ENCODE data around the gene PRKAG2.

PRKAG2 gene

DNA sequence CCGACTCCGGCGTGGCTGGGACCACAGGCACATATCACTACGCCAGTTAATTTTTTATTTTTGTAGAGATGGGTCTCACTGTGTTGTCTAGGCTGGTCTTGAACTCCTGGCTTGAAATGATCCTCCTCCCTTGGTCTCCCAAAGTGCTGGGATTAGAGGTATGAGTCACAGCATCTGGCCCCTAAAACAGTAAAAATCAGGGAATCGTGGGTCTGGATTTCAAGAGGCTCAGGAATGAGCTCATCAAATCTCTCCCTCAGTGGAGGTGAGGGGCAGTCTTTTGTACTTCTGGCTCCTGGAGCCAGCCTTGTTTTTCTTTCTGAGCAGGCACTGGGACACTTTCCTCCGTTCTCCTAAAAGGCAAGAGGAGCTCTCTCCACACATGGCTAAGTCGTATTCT is 325.1 kb downstream of the PRKAG2 start:
- TF ChIP-seq TEAD4 (IDR thresholded peaks at IDR 0.05) (no peak), CEBPB (IDR thresholded peaks at IDR 0.05) (no peak), RAD21 (IDR thresholded peaks at IDR 0.05; ENCODE audit: low read depth) (no peak), TAF1 (IDR thresholded peaks at IDR 0.05; ENCODE audit: low read depth) (no peak), EP300 (IDR thresholded peaks at IDR 0.05; ENCODE audit: borderline replicate concordance) (no peak), CREB1 (IDR thresholded peaks at IDR 0.05; ENCODE audit: low read depth) (no peak), TCF12 (IDR thresholded peaks at IDR 0.05; ENCODE audit: low read depth) (no peak), FOXM1 (IDR thresholded peaks at IDR 0.05; ENCODE audit: borderline replicate concordance, low read depth) (no peak), NFIC (IDR thresholded peaks at IDR 0.05) (no peak), ZBTB7A (IDR thresholded peaks at IDR 0.05; ENCODE audit: low read depth) (no peak), YY1 (IDR thresholded peaks at IDR 0.05; ENCODE audit: low read depth) (no peak)
- TF ChIP-seq, protein P1, sequence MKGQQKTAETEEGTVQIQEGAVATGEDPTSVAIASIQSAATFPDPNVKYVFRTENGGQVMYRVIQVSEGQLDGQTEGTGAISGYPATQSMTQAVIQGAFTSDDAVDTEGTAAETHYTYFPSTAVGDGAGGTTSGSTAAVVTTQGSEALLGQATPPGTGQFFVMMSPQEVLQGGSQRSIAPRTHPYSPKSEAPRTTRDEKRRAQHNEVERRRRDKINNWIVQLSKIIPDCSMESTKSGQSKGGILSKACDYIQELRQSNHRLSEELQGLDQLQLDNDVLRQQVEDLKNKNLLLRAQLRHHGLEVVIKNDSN (IDR thresholded peaks at IDR 0.05), result no peak
- TF ChIP-seq, protein P2, sequence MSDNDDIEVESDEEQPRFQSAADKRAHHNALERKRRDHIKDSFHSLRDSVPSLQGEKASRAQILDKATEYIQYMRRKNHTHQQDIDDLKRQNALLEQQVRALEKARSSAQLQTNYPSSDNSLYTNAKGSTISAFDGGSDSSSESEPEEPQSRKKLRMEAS (IDR thresholded peaks at IDR 0.05), result no peak

DNA sequence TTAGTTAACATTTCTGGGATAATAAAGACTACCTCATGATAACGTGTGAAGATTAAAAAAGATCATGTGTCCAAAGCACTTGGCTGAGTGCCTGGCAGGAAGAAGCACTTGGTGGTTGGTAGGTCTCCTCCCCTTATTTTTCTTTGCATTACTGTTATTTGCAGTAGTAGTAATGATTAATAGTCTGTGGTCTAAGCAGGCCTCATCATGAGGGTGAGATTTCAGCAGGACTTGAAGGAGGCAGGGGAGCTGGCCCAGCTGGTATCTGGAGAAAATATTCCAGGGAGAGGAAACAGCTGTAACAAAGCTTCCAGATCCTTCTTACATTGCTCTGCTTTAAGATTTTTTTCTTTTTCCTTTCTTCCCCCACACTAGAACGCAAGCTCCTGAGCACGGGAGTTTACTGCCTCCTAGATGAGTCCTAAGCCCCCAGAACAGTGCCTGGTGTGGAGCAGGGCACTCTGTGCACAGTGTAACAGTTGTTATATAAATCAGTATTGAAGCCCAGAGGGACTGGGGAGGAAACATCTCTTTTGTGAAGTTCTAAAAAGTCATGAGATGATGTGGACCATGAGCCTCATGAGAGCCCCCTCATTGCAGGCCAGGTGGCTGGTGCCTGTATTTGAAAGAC is 326.1 kb downstream of the PRKAG2 start:
- TF ChIP-seq FOXM1 (IDR thresholded peaks at IDR 0.05; ENCODE audit: borderline replicate concordance, low read depth) (no peak), EP300 (IDR thresholded peaks at IDR 0.05; ENCODE audit: borderline replicate concordance) (no peak), TCF12 (IDR thresholded peaks at IDR 0.05; ENCODE audit: low read depth) (no peak), NFIC (IDR thresholded peaks at IDR 0.05) (no peak), CEBPB (IDR thresholded peaks at IDR 0.05) (no peak), ZBTB7A (IDR thresholded peaks at IDR 0.05; ENCODE audit: low read depth) (no peak), EGR1 (IDR thresholded peaks at IDR 0.05) (no peak), TAF1 (IDR thresholded peaks at IDR 0.05; ENCODE audit: low read depth) (no peak), CREB1 (IDR thresholded peaks at IDR 0.05; ENCODE audit: low read depth) (no peak), TEAD4 (IDR thresholded peaks at IDR 0.05) (no peak), RAD21 (IDR thresholded peaks at IDR 0.05; ENCODE audit: low read depth) (no peak), YY1 (IDR thresholded peaks at IDR 0.05; ENCODE audit: low read depth) (no peak)
- TF ChIP-seq, protein P3, sequence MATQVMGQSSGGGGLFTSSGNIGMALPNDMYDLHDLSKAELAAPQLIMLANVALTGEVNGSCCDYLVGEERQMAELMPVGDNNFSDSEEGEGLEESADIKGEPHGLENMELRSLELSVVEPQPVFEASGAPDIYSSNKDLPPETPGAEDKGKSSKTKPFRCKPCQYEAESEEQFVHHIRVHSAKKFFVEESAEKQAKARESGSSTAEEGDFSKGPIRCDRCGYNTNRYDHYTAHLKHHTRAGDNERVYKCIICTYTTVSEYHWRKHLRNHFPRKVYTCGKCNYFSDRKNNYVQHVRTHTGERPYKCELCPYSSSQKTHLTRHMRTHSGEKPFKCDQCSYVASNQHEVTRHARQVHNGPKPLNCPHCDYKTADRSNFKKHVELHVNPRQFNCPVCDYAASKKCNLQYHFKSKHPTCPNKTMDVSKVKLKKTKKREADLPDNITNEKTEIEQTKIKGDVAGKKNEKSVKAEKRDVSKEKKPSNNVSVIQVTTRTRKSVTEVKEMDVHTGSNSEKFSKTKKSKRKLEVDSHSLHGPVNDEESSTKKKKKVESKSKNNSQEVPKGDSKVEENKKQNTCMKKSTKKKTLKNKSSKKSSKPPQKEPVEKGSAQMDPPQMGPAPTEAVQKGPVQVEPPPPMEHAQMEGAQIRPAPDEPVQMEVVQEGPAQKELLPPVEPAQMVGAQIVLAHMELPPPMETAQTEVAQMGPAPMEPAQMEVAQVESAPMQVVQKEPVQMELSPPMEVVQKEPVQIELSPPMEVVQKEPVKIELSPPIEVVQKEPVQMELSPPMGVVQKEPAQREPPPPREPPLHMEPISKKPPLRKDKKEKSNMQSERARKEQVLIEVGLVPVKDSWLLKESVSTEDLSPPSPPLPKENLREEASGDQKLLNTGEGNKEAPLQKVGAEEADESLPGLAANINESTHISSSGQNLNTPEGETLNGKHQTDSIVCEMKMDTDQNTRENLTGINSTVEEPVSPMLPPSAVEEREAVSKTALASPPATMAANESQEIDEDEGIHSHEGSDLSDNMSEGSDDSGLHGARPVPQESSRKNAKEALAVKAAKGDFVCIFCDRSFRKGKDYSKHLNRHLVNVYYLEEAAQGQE (IDR thresholded peaks at IDR 0.05; ENCODE audit: low read depth), result no peak
- TF ChIP-seq, protein P2 (IDR thresholded peaks at IDR 0.05), result no peak
- TF ChIP-seq, protein P1 (IDR thresholded peaks at IDR 0.05), result no peak

DNA sequence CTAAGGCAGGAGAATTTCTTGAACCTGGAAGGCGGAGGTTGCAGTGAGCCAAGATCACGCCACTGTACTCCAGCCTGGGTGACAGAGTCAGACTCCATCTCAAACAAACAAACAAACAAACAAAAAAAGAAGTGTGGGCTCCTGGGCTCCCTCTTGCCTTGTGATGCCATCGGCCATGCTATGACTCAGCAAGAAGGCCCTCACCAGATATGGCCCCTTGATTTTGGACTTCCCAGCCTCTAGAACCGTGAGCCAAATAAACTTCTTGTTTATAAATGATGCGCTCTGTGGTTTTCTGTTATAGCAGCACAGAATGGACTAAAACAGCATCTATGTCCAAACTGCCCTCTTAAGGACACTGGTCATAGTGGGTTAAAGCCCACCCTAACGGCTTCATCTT is 327.3 kb downstream of the PRKAG2 start:
- TF ChIP-seq CEBPB (IDR thresholded peaks at IDR 0.05), result no peak
- TF ChIP-seq TCF12 (IDR thresholded peaks at IDR 0.05; ENCODE audit: low read depth), result no peak
- TF ChIP-seq, protein P3 (IDR thresholded peaks at IDR 0.05; ENCODE audit: low read depth), result no peak
- TF ChIP-seq NFIC (IDR thresholded peaks at IDR 0.05), result no peak
- no peak for TF ChIP-seq EP300 (IDR thresholded peaks at IDR 0.05; ENCODE audit: borderline replicate concordance)
- TF ChIP-seq, protein P1 (IDR thresholded peaks at IDR 0.05), result no peak
- no peak for TF ChIP-seq TAF1 (IDR thresholded peaks at IDR 0.05; ENCODE audit: low read depth)
- TF ChIP-seq, protein P2 (IDR thresholded peaks at IDR 0.05), result no peak
- TF ChIP-seq ZBTB7A (IDR thresholded peaks at IDR 0.05; ENCODE audit: low read depth), result no peak
- TF ChIP-seq FOXM1 (IDR thresholded peaks at IDR 0.05; ENCODE audit: borderline replicate concordance, low read depth), result no peak
- no peak for TF ChIP-seq RAD21 (IDR thresholded peaks at IDR 0.05; ENCODE audit: low read depth)
- TF ChIP-seq EGR1 (IDR thresholded peaks at IDR 0.05), result no peak
- no peak for TF ChIP-seq TEAD4 (IDR thresholded peaks at IDR 0.05)
- no peak for TF ChIP-seq YY1 (IDR thresholded peaks at IDR 0.05; ENCODE audit: low read depth)
- TF ChIP-seq CREB1 (IDR thresholded peaks at IDR 0.05; ENCODE audit: low read depth), result no peak

DNA sequence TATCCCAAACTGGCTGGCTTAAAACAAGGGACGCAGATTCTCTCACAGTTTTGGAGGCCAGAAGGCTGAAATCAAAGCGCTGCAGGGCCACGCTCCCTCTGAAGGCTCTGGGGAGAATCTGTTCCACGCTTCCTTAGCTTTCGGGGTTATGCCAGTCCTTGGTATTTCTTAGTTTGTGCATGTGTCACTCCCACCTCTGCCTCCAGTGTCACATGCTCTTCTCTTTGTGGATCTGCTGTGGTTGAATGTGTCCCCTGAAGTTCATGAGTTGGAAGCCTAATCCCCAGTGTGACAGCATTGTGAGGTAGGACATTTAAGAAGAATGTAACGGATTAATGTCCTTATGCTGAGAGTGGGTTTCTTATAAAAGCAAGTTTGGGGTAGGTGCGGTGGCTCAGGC is 327.8 kb downstream of the PRKAG2 start:
- TF ChIP-seq EP300 (IDR thresholded peaks at IDR 0.05; ENCODE audit: borderline replicate concordance), result no peak
- no peak for TF ChIP-seq TAF1 (IDR thresholded peaks at IDR 0.05; ENCODE audit: low read depth)
- no peak for TF ChIP-seq TEAD4 (IDR thresholded peaks at IDR 0.05)
- TF ChIP-seq, protein P2 (IDR thresholded peaks at IDR 0.05), result no peak
- TF ChIP-seq, protein P1 (IDR thresholded peaks at IDR 0.05), result no peak
- no peak for TF ChIP-seq CREB1 (IDR thresholded peaks at IDR 0.05; ENCODE audit: low read depth)
- TF ChIP-seq NFIC (IDR thresholded peaks at IDR 0.05), result no peak
- TF ChIP-seq RAD21 (IDR thresholded peaks at IDR 0.05; ENCODE audit: low read depth), result no peak
- no peak for TF ChIP-seq ZBTB7A (IDR thresholded peaks at IDR 0.05; ENCODE audit: low read depth)
- TF ChIP-seq CEBPB (IDR thresholded peaks at IDR 0.05), result no peak
- TF ChIP-seq EGR1 (IDR thresholded peaks at IDR 0.05), result no peak
- TF ChIP-seq FOXM1 (IDR thresholded peaks at IDR 0.05; ENCODE audit: borderline replicate concordance, low read depth), result no peak
- TF ChIP-seq, protein P3 (IDR thresholded peaks at IDR 0.05; ENCODE audit: low read depth), result no peak
- TF ChIP-seq YY1 (IDR thresholded peaks at IDR 0.05; ENCODE audit: low read depth), result no peak
- no peak for TF ChIP-seq TCF12 (IDR thresholded peaks at IDR 0.05; ENCODE audit: low read depth)
